GM12874 (cell line): ENCODE measurements around the gene VWCE.

Source experiments
- TF ChIP-seq, protein P1 (sequence below): IDR thresholded peaks from 2 replicates; pipeline ENCODE4 v1.5.1; 2011; ENCODE audit warnings: low read depth, mild to moderate bottlenecking, control low read depth, low read length, moderate library complexity; ENCODE audit not compliant: insufficient read depth

VWCE gene

DNA sequence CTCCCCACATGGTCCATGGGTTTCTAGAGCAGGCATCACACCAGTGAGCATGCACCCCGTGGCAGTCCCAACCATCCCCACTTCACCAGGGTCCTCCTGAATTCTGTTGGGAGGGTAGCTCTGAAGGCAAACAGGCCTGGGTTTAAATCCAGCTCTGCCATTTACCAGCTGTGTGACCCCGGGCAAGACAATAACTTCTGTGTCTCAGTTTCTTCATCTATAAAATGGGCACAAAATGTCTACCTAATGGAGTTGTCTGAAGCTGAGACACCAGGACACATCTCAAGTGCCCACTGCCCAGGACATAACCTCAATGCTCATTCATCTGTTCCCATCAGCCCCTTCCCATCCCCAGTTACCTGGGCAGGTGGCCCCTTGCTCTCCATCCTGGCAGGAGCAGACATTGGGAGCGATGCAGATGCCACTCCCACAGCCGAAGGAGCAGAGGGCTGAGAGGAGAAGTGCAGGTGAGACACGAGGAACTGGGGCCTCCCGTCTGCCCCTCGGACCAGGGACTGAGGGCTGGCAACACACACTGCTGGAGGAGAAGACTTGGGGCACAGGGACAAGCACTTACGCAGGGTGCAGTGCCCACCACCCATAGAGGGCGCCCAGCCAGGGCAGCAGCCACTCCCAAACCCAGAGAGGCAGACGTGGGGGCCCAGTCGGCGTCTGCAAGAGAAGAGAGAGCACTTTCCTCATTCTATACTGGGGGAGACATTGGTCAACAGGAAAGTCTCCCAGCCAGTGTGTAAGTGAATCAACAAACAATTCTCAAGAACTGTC, 4.0 kb downstream of the VWCE start:
- TF ChIP-seq, protein P1, sequence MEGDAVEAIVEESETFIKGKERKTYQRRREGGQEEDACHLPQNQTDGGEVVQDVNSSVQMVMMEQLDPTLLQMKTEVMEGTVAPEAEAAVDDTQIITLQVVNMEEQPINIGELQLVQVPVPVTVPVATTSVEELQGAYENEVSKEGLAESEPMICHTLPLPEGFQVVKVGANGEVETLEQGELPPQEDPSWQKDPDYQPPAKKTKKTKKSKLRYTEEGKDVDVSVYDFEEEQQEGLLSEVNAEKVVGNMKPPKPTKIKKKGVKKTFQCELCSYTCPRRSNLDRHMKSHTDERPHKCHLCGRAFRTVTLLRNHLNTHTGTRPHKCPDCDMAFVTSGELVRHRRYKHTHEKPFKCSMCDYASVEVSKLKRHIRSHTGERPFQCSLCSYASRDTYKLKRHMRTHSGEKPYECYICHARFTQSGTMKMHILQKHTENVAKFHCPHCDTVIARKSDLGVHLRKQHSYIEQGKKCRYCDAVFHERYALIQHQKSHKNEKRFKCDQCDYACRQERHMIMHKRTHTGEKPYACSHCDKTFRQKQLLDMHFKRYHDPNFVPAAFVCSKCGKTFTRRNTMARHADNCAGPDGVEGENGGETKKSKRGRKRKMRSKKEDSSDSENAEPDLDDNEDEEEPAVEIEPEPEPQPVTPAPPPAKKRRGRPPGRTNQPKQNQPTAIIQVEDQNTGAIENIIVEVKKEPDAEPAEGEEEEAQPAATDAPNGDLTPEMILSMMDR, result peak; percentile 38; the same call in 1 of the 2 replicates

DNA sequence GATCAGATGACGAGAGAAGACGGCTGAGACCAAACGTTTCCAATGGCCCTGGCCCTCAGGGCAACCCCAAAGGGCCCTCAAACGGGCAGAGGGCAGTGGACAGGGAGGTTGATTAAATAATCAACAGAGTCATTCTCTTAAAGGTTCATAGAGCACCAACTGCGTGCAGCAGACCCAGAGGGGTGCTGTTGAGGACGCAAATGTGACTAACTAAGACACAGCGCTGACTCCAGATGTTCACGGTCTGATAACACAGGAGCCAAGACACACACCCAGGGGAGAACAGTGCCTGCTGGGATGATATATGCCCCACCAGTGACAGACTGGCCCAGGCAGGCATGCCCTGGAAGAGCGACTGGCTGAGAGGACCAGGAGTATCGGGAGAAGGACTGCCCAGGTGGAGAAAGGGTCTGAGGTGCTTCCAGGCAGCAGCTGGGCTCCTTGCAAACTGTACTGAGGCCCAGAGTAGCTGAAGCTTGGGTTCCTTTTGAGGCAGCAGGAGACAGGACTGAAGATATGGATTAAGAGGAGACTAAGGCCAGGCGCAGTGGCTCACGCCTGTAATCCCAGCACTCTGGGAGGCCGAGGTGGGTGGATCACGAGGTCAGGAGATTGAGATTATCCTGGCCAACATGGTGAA, 7.7 kb downstream of the VWCE start:
- TF ChIP-seq, protein P1, result no peak

DNA sequence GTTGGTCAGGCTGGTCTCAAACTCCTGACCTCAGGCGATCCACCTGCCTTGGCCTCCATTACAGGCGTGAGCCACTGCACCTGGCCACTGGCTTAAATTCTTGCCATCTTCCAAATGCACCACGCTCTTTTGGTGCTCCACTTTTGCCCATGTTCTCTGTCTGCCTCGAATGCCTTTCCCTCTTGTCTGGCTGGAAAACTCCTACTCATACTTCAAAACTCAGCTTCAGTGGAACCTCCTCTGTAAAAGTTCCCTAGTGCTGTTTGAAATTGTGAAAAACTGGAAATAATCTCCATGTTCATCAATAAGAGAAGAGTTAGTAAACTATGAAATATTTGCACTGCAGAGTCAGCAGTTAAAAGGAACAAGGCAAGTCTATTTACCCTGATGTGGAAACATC, 11.5 kb downstream of the VWCE start:
- TF ChIP-seq, protein P1, result no peak

DNA sequence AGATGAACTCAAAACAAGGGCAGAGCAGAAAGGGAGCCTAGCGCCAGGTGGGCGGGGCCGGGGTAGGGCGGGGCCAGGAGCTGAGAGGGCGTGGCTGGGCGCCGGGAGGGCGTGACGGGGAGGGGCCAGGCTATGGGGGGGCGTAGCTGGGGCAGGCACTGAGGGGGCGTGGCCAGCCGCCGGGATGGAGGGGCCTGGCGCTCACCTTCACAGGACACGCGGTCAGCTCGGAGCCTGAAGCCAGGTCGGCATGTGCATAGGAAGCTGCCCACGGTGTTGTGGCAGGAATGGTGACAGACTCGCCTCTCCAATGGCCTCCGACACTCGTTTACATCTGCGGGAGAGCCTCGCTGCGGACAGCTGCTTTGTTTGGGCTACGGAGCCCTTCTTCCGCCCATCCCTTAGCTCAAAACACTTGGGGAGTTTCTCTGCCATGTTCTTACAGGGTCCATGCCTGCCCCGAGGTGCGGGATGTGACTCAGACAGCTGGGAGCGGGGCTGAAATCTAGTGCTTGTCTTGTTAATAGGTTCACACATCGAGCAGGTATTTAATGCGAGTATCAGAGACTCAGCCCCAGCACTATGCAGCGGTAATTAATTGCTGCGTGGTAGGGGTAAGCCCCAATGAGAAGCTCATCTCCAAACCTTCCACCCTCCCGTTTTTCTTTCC, 13.4 kb downstream of the VWCE start:
- TF ChIP-seq, protein P1, result no peak

DNA sequence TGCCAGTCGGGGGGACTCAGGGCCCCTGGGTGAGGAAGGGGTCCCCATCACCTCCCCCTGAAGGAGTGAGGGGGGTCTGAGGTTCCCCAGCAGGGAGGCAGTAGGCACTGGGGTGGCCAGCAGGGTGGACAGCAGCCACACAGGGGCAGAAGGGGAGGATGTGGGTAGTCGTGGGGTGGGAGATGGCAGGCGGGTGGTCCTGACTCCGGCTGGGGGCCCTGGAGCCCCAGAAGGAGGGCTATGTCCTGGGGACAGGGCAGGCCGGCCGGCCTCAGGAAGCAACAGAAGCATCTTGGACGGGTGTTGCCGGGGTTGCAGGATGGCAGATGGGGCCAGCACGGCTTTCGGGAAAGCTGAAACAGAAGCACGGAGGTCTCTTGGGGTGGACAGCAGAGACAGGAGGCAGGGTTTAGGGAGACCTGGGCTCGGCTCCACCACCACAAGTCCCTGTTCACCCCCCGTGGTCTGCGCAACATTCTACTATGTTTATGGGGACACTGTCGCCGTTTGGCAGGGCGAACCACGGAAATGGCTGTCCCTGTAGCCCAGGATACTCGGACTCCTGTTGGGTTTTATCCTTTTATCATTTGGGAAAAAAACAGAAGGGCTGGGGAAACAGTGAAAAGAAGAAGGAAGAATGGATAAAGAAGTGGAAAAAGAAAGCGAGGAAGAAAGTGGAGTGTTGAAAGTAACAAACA, 14.1 kb downstream of the VWCE start:
- TF ChIP-seq, protein P1, result no peak

DNA sequence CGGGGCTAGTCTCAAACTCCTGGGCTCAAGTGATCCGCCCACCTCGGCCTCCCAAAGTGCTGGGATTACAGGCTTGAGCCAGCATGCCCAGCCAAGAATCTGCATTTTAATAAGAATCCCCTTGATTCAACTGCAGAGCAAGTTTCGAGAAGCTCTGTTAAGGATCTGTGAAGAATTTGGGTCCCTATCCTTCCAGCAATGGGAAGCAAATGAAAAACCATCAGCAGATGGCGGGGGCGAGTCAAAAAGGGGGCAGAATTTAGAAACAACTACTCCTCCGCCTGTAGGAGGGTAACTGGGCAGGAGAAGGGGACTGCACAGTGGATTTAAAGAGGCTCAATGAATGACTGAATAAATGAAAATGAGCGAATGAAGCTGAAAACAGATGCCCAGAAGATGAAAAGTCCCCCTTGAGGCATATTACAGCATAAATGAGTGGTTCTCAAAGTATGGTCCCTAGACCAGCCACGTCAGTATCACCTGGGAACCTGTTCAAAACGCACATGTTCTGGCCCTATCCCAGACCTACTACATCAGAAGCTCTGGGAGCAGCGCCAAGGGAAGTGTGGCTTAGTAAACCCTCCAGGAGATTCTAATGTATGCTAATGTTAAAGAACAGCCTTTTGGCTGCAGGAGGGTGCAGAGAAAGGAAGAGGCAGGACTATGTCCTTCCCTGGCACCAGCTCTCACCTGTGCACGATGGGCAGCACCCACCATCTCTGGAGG, 15.0 kb downstream of the VWCE start:
- TF ChIP-seq, protein P1, result no peak
